K562 (cell line): ENCODE results near the gene MCAT. TPM values are rescaled to one million over a fixed set of nuclear protein-coding genes. Genes with fewer than 3 reads are reported as not detected.

ENCODE experiments used
- CHCHD3 ChIP-seq: fragments of 250-450 bp; sonication (Bioruptor Pico); IDR thresholded peaks from 2 replicates; pipeline ENCODE4 v2.1.2; 2022; ENCODE audit warnings: mild to moderate bottlenecking
- CSDE1 ChIP-seq, 2 experiments: fragments of 450-650 bp; IDR thresholded peaks; 2 replicates each; pipeline ENCODE4 v1.6.1; 2016; ENCODE audit warnings: mild to moderate bottlenecking in 1 of 2
- ESRRA ChIP-seq: fragments of 450-650 bp; IDR thresholded peaks from 2 replicates; pipeline ENCODE4 v1.6.1; 2014; ENCODE audit warnings: low read depth, mild to moderate bottlenecking, moderate library complexity, borderline replicate concordance
- IRF1 ChIP-seq: sonication (generic); formaldehyde crosslinking; IDR thresholded peaks from 2 replicates; pipeline ENCODE4 v1.8.0; 2022; ENCODE audit warnings: missing genetic modification reagents, mild to moderate bottlenecking, borderline replicate concordance
- JUN ChIP-seq, 2 experiments: sonication (generic) in 1 of 2; formaldehyde crosslinking in 1 of 2; IDR thresholded peaks; 2 replicates each; pipeline versions ENCODE4 v1.6.1 to v1.8.0; 2012 to 2022; ENCODE audit warnings: borderline replicate concordance in 2 of 2, mild to moderate bottlenecking in 2 of 2, improper control_type of control experiment in 1 of 2, low read depth in 1 of 2, low read length in 1 of 2, missing genetic modification reagents in 1 of 2
- NR2C2 ChIP-seq, 2 experiments: fragments of 200-800 bp in 1 of 2; sonication (Bioruptor generic) in 1 of 2; sonication (generic) in 1 of 2; formaldehyde crosslinking in 1 of 2; IDR thresholded peaks; 2 replicates each; pipeline versions ENCODE4 v1.6.1 to v1.8.0; 2016 to 2022; ENCODE audit warnings: mild to moderate bottlenecking in 1 of 2, missing compliant biosample characterization in 1 of 2, missing genetic modification characterization in 1 of 2, missing genetic modification reagents in 1 of 2
- POLR2A ChIP-seq: fragments of 450-650 bp; conservative IDR thresholded peaks from 2 replicates; pipeline ENCODE4 v1.6.1; 2016
- POLR2G ChIP-seq: fragments of 200-400 bp; formaldehyde crosslinking; IDR thresholded peaks from 2 replicates; pipeline ENCODE4 v1.6.1; 2017; ENCODE audit warnings: low read depth, mild to moderate bottlenecking, antibody characterized with exemption, low read length, moderate library complexity
- RBM25 ChIP-seq: fragments of 200-400 bp; formaldehyde crosslinking; IDR thresholded peaks from 2 replicates; pipeline ENCODE4 v1.6.1; 2018; ENCODE audit warnings: low read length, low read depth, moderate library complexity; ENCODE audit not compliant: severe bottlenecking
- SIN3A ChIP-seq, 2 experiments: fragments of 150-350 bp in 1 of 2; IDR thresholded peaks; 2 replicates each; pipeline ENCODE4 v1.6.1; 2011 to 2016; ENCODE audit warnings: borderline replicate concordance in 2 of 2, low read depth in 2 of 2, low read length in 2 of 2, mild to moderate bottlenecking in 2 of 2, moderate library complexity in 2 of 2; ENCODE audit not compliant: control insufficient read depth in 1 of 2
- SPI1 ChIP-seq: IDR thresholded peaks from 2 replicates; pipeline ENCODE4 v1.6.1; 2011; ENCODE audit warnings: low read depth, low read length, control low read depth, borderline replicate concordance
- TBP ChIP-seq: optimal IDR thresholded peaks from 2 replicates; pipeline ENCODE3; 2011; ENCODE audit warnings: low read depth, low read length, improper control_type of control experiment
- ZBTB12 ChIP-seq: fragments of 250-450 bp; sonication (Bioruptor Pico); IDR thresholded peaks from 2 replicates; pipeline ENCODE4 v1.4.0; 2020
- ZNF263 ChIP-seq: sonication (generic); formaldehyde crosslinking; IDR thresholded peaks from 2 replicates; pipeline ENCODE4 v1.8.0; 2022; ENCODE audit warnings: mild to moderate bottlenecking, missing genetic modification reagents, borderline replicate concordance
- polyA plus RNA-seq, 8 experiments: library from polyadenylated mRNA; depleted of rRNA in 4 of 8; stranded (reverse) in 5 of 8; unstranded in 3 of 8; fragments of >200 nt; fragmentation: Nextera tagmentation in 2 of 8; fragmentation: Illumina TruSeq in 1 of 8; extraction: Ambion mirVana in 2 of 8; extraction: Trizol in 1 of 8; gene quantifications; 2 replicates each; pipeline versions ENCODE4 v1.2.1 to v1.2.3, GENCODE V29; 2011 to 2014; ENCODE audit warnings: inconsistent platforms in 1 of 8, missing spikeins in 1 of 8
- total RNA-seq, 7 experiments: library from RNA; depleted of rRNA in 6 of 7; stranded (reverse); fragments of >200 nt in 6 of 7; fragmentation: Illumina TruSeq in 2 of 7; extraction: Trizol in 2 of 7; gene quantifications; 2 replicates each; pipeline versions ENCODE4 v1.2.1 to v1.2.3, GENCODE V29; 2011 to 2021; ENCODE audit warnings: low replicate concordance in 1 of 7
- TF ChIP-seq, protein P1 (sequence below): fragments of 450-650 bp; IDR thresholded peaks from 2 replicates; pipeline ENCODE4 v1.6.1; 2016; ENCODE audit warnings: antibody characterized with exemption
- TF ChIP-seq, protein P2 (sequence below), 3 experiments: IDR thresholded peaks in 2 of 3; conservative IDR thresholded peaks in 1 of 3; 2 replicates each; pipeline ENCODE4 v1.5.1; 2011 to 2012; ENCODE audit warnings: low read length in 3 of 3, mild to moderate bottlenecking in 3 of 3, control low read depth in 2 of 3, improper control_type of control experiment in 1 of 3, inconsistent platforms in 1 of 3, low read depth in 1 of 3, mixed read lengths in 1 of 3, moderate library complexity in 1 of 3; ENCODE audit not compliant: insufficient read depth in 2 of 3

MCAT gene
- total and polyA plus RNA-seq, 9 of the 15 experiments (the other 6 are each of a cell fraction or from before 2014, with no cell fraction given) = 3.3 to 27.8 (median 13.9) TPM

DNA sequence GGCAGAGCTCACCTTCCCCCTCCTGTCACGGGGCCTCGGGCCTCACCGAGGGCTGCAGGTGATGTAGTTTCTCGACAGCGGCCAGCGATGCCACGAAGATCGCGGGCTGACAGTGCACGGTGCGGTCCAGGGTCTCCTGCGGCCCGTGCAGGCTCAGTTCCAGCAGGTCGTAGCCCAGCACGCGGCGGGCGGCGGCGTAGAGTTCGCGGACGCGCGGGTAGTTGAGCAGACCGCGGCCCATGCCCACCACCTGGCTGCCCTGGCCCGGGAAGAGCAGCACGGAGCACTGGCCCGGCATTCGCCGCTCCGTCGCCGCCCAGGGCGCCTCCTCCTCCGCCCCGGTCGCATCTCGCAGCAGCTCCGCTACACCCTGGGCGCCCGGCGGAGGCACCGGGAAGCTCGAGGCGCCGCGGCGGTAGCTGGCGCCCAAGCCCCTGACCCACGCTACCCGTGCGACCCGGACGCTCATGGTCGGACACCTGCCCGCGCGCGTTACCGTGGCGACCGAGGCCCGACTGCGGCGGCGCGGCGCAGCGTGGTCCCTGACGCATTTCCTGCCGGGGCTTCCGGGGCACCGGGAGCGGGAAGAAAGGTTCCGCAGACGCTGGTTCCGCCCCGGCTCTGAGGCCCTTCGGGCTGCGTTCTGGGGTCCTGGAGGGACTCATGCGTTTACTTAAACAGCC lies at the start of gene MCAT (continued):
- TF ChIP-seq CSDE1 (IDR thresholded peaks at IDR 0.05) = 0 out of 4 replicates have a peak, but pooled peaks of 1 of the 2 experiments have one; percentile 60
- no peak for TF ChIP-seq SPI1
- peak; percentile 52; the same call in 1 of the 2 replicates for TF ChIP-seq ESRRA
- peak; percentile 37 for TF ChIP-seq RBM25
- TF ChIP-seq JUN (IDR thresholded peaks at IDR 0.05; ENCODE audit: borderline replicate concordance, low read depth, low read length) = no peak
- TF ChIP-seq JUN (CRISPR knock-in tag; IDR thresholded peaks at IDR 0.05; ENCODE audit: borderline replicate concordance) = no peak
- no peak for TF ChIP-seq CHCHD3 (CRISPR knock-in tag)
- TF ChIP-seq TBP = peak; percentile 45
- TF ChIP-seq POLR2A = peak; percentile 70
- TF ChIP-seq, protein P1, sequence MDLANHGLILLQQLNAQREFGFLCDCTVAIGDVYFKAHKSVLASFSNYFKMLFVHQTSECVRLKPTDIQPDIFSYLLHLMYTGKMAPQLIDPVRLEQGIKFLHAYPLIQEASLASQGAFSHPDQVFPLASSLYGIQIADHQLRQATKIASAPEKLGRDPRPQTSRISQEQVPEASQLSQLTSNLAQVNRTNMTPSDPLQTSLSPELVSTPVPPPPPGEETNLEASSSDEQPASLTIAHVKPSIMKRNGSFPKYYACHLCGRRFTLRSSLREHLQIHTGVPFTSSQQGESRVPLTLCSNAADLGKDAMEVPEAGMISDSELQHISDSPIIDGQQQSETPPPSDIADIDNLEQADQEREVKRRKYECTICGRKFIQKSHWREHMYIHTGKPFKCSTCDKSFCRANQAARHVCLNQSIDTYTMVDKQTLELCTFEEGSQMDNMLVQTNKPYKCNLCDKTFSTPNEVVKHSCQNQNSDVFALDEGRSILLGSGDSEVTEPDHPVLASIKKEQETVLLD = peak; percentile 87
- TF ChIP-seq ZBTB12 = peak; percentile 60
- TF ChIP-seq, protein P2, sequence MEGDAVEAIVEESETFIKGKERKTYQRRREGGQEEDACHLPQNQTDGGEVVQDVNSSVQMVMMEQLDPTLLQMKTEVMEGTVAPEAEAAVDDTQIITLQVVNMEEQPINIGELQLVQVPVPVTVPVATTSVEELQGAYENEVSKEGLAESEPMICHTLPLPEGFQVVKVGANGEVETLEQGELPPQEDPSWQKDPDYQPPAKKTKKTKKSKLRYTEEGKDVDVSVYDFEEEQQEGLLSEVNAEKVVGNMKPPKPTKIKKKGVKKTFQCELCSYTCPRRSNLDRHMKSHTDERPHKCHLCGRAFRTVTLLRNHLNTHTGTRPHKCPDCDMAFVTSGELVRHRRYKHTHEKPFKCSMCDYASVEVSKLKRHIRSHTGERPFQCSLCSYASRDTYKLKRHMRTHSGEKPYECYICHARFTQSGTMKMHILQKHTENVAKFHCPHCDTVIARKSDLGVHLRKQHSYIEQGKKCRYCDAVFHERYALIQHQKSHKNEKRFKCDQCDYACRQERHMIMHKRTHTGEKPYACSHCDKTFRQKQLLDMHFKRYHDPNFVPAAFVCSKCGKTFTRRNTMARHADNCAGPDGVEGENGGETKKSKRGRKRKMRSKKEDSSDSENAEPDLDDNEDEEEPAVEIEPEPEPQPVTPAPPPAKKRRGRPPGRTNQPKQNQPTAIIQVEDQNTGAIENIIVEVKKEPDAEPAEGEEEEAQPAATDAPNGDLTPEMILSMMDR (IDR thresholded peaks at IDR 0.05 in 2 of 3, conservative IDR thresholded peaks at IDR 0.05 in 1 of 3; ENCODE audit: insufficient read depth in 2 of 3, low read depth in 1 of 3, low read length in 3 of 3) = 0 out of 6 replicates have a peak, but pooled peaks of 1 of the 3 experiments have one; percentile 3
- peak; percentile 84 for TF ChIP-seq POLR2G
- no peak for TF ChIP-seq IRF1 (CRISPR knock-in tag)
- TF ChIP-seq SIN3A (IDR thresholded peaks at IDR 0.05; ENCODE audit: borderline replicate concordance in 2 of 2, control insufficient read depth in 1 of 2, low read depth in 2 of 2, low read length in 2 of 2) = peak; percentile 72 to 90; a peak in 3 of 4 replicates
- peak; percentile 11; the same call in 1 of the 2 replicates for TF ChIP-seq ZNF263 (CRISPR knock-in tag)
- no peak; the same call in 1 of the 2 replicates for TF ChIP-seq NR2C2 (CRISPR knock-in tag; IDR thresholded peaks at IDR 0.05)
- TF ChIP-seq NR2C2 (tag; IDR thresholded peaks at IDR 0.05) = peak; percentile 94
